ENCODE measurements around the gene OR6S1.

Gene OR6S1

DNA sequence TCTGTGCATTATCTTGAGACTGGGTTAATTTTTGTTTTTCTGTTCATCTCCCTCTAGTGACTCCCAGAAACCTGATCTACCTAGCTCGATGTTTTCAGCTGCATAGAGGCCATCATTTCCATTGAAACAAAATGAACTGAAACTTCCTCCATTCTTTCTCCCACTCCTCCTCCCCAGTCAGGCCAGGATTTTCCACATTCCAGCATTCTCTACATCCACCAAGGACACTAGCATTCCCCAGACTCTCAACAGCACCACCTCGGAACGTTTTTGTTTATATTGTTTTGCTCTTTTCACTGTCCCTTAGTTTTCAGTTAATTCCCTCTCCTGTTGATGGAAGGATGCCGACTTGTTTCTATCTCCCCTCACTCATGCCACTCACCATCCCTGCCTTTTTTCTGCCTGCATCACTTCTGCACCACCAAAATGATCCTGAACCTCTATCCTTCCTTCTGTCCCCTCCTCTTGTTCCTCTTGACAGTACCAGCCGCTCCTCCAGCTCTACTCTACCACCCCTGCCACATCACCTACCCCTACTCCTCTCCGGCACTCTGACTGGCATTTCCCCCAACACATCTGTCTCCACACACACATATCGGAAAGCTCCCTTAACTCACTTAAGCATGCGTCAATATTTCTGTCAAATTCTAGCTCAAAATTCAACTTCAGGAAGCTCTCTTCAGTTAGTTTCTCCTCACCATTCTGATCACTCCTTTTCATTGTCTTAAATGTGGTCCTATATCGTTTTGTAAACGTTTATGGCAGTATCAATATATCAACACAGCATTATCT is 13.2 kb downstream of the OR6S1 start (continued):
- TF ChIP-seq CTCF (tag by site-specific recombination; IDR thresholded peaks at IDR 0.05) (peak; percentile 17; the same call in 1 of the 2 replicates), ZBTB20 (tag by site-specific recombination; IDR thresholded peaks at IDR 0.05) (no peak), ZFP3 (tag by site-specific recombination; IDR thresholded peaks at IDR 0.05; ENCODE audit: low read depth) (no peak), ZNF132 (tag by site-specific recombination; IDR thresholded peaks at IDR 0.05; ENCODE audit: borderline replicate concordance) (no peak), ZBTB48 (tag by site-specific recombination; IDR thresholded peaks at IDR 0.05) (0 out of 2 replicates have a peak, but pooled peaks have one; percentile 19), ZNF155 (tag by site-specific recombination; IDR thresholded peaks at IDR 0.05) (no peak), ZNF341 (tag by site-specific recombination; IDR thresholded peaks at IDR 0.05; ENCODE audit: low read depth) (peak; percentile 70; the same call in 1 of the 2 replicates)
- TF ChIP-seq, protein P1, sequence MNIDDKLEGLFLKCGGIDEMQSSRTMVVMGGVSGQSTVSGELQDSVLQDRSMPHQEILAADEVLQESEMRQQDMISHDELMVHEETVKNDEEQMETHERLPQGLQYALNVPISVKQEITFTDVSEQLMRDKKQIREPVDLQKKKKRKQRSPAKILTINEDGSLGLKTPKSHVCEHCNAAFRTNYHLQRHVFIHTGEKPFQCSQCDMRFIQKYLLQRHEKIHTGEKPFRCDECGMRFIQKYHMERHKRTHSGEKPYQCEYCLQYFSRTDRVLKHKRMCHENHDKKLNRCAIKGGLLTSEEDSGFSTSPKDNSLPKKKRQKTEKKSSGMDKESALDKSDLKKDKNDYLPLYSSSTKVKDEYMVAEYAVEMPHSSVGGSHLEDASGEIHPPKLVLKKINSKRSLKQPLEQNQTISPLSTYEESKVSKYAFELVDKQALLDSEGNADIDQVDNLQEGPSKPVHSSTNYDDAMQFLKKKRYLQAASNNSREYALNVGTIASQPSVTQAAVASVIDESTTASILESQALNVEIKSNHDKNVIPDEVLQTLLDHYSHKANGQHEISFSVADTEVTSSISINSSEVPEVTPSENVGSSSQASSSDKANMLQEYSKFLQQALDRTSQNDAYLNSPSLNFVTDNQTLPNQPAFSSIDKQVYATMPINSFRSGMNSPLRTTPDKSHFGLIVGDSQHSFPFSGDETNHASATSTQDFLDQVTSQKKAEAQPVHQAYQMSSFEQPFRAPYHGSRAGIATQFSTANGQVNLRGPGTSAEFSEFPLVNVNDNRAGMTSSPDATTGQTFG (tag by site-specific recombination; IDR thresholded peaks at IDR 0.05; ENCODE audit: borderline replicate concordance), result no peak

DNA sequence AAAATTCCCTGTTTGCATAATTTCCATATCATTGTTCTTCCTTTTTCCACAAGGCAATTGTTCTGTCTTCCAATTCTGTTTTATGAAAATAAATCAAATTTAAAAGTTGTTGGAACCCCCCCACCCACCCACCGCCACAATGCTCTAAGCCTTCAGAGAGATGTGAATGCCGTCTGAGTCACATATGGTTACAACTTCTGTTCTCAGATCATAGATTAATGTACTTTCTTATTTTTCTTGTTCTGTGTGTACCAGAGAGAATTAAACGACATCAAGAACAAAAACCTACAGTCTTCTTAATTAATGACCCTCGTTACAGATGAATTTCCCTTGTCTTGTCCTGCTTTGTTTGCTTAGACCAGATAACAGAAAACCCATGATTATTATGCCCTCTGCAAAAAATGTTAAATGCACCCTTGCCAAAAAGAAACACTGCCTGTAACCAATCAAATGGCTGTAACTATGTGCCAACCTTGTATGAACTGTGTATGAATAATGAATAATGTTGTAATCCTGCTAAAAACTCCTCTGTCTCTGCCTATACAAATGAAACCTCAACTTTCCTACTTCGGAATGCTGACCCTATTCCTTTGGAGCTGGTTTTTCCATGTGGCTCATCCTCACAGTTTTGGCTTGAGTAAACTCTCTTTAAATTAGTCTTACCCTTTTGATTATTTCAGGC is 14.0 kb downstream of the OR6S1 start:
- no peak for TF ChIP-seq ZFP41 (tag by site-specific recombination; IDR thresholded peaks at IDR 0.05; ENCODE audit: borderline replicate concordance)
- TF ChIP-seq IKZF3 (tag by site-specific recombination; IDR thresholded peaks at IDR 0.05), result 0 out of 2 replicates have a peak, but pooled peaks have one; percentile 29

GRCh38 chr14:20626274-20626673 is 15.2 kb downstream of the OR6S1 start:
- no peak overlapping the region for H3K27ac ChIP-seq (ENCODE audit: extremely low read depth, low read depth, low read length)
- H3K36me3 ChIP-seq (ENCODE audit: control insufficient read depth in 2 of 2, insufficient read depth in 1 of 2, low read length in 2 of 2), result no peaks in the 10 kb centered on the region
- no peaks in the 10 kb centered on the region for H3K9me3 ChIP-seq (ENCODE audit: control insufficient read depth, insufficient read depth, low read depth, low read length)
- ChIA-PET CTCF (interaction anchor here (0.7 to 1.4 kb wide), 2 partner anchors 13 to 211 kb away, joined by 3 read pairs; no protein-coding TSS in a partner anchor), POLR2A (no interaction called here)
- TF ChIP-seq PRDM4 (tag by site-specific recombination; IDR thresholded peaks at IDR 0.05) (no peak), YY1 (tag by site-specific recombination; IDR thresholded peaks at IDR 0.05) (no peak), ZNF423 (tag by site-specific recombination; IDR thresholded peaks at IDR 0.05) (no peak), ZNF558 (tag by site-specific recombination; IDR thresholded peaks at IDR 0.05) (no peak), BCL11A (tag by site-specific recombination; IDR thresholded peaks at IDR 0.05; ENCODE audit: low read depth) (no peak)
- H3K4me1 ChIP-seq (ENCODE audit: control insufficient read depth, insufficient read depth, low read length), result no peaks in the 10 kb centered on the region
- H3K4me3 ChIP-seq (ENCODE audit: low read depth, low read length), result no peak overlapping the region

More for the DNA sequence above, 14.0 kb downstream of the OR6S1 start:
- CTCF ChIA-PET, result interaction anchor here (1.6 kb wide), 1 partner anchor 56 kb away, joined by 3 read pairs; no protein-coding TSS in a partner anchor
- Histone ChIP-seq H3K4me1 (ENCODE audit: control insufficient read depth, insufficient read depth, low read length) (no peaks in the 10 kb centered on the region), H3K36me3 (ENCODE audit: control insufficient read depth in 2 of 2, insufficient read depth in 1 of 2, low read length in 2 of 2) (no peaks in the 10 kb centered on the region), H3K9me3 (ENCODE audit: control insufficient read depth, insufficient read depth, low read depth, low read length) (no peaks in the 10 kb centered on the region), H3K4me3 (ENCODE audit: low read depth, low read length) (no peak overlapping the region), H3K27ac (ENCODE audit: extremely low read depth, low read depth, low read length) (no peak overlapping the region)
- POLR2A ChIA-PET, result interaction anchor here (1.0 kb wide), 1 partner anchor 56 kb away, joined by 3 read pairs; no protein-coding TSS in a partner anchor

Data from HEK293 (cell line).